ENCODE measurements around the gene PEX11B.
A peak's percentile ranks its signal among the peaks of the same experiment; 100 is the strongest.

PEX11B gene

DNA sequence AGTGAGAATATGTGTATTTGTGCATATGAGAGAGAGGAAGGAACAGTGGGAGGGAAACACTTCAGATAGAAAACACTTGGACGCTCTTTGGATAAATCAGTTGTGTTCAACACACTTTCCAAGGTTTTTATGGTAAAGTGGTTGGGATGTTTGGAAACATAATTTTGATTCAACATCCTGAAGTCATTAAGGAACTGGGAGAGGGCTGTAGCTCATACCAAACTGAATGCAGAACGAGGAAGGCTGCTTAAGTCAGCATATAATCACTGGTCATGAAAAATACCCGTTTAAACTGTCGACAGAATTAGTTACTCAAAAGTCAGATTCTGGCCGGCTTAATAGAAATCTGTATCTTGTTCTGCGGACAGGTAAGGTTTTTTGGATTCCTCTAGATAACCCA is 24.4 kb upstream of the PEX11B start:
- ChIA-PET POLR2A (interaction anchor here (0.6 kb wide), 1 partner anchor 20 kb away, joined by 3 read pairs; no protein-coding TSS in a partner anchor), CTCF (interaction anchor here (1.2 kb wide), 1 partner anchor 51 kb away, joined by 5 read pairs; no protein-coding TSS in a partner anchor)
- no peak overlapping the region for H3K27ac ChIP-seq (ENCODE audit: extremely low read depth, low read depth, low read length)
- TF ChIP-seq SP2 (tag by site-specific recombination; IDR thresholded peaks at IDR 0.05) (no peak), ZNF133 (tag by site-specific recombination; IDR thresholded peaks at IDR 0.05) (no peak), FEZF1 (tag by site-specific recombination; IDR thresholded peaks at IDR 0.05) (no peak), ZNF2 (tag by site-specific recombination; IDR thresholded peaks at IDR 0.05) (no peak), ZNF211 (tag by site-specific recombination; IDR thresholded peaks at IDR 0.05; ENCODE audit: low read depth) (no peak), ZNF561 (tag by site-specific recombination; IDR thresholded peaks at IDR 0.05; ENCODE audit: borderline replicate concordance) (no peak), KLF1 (tag by site-specific recombination; IDR thresholded peaks at IDR 0.05) (no peak), ZNF707 (tag by site-specific recombination; IDR thresholded peaks at IDR 0.05) (no peak), YY2 (tag by site-specific recombination; IDR thresholded peaks at IDR 0.05) (no peak), ZNF132 (tag by site-specific recombination; IDR thresholded peaks at IDR 0.05; ENCODE audit: borderline replicate concordance) (no peak)
- TF ChIP-seq, protein P1, sequence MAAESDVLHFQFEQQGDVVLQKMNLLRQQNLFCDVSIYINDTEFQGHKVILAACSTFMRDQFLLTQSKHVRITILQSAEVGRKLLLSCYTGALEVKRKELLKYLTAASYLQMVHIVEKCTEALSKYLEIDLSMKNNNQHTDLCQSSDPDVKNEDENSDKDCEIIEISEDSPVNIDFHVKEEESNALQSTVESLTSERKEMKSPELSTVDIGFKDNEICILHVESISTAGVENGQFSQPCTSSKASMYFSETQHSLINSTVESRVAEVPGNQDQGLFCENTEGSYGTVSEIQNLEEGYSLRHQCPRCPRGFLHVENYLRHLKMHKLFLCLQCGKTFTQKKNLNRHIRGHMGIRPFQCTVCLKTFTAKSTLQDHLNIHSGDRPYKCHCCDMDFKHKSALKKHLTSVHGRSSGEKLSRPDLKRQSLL (tag by site-specific recombination; IDR thresholded peaks at IDR 0.05), result no peak
- TF ChIP-seq, protein P2, sequence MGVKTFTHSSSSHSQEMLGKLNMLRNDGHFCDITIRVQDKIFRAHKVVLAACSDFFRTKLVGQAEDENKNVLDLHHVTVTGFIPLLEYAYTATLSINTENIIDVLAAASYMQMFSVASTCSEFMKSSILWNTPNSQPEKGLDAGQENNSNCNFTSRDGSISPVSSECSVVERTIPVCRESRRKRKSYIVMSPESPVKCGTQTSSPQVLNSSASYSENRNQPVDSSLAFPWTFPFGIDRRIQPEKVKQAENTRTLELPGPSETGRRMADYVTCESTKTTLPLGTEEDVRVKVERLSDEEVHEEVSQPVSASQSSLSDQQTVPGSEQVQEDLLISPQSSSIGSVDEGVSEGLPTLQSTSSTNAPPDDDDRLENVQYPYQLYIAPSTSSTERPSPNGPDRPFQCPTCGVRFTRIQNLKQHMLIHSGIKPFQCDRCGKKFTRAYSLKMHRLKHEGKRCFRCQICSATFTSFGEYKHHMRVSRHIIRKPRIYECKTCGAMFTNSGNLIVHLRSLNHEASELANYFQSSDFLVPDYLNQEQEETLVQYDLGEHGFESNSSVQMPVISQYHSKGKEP (tag by site-specific recombination; IDR thresholded peaks at IDR 0.05), result no peak
- TF ChIP-seq, protein P3, sequence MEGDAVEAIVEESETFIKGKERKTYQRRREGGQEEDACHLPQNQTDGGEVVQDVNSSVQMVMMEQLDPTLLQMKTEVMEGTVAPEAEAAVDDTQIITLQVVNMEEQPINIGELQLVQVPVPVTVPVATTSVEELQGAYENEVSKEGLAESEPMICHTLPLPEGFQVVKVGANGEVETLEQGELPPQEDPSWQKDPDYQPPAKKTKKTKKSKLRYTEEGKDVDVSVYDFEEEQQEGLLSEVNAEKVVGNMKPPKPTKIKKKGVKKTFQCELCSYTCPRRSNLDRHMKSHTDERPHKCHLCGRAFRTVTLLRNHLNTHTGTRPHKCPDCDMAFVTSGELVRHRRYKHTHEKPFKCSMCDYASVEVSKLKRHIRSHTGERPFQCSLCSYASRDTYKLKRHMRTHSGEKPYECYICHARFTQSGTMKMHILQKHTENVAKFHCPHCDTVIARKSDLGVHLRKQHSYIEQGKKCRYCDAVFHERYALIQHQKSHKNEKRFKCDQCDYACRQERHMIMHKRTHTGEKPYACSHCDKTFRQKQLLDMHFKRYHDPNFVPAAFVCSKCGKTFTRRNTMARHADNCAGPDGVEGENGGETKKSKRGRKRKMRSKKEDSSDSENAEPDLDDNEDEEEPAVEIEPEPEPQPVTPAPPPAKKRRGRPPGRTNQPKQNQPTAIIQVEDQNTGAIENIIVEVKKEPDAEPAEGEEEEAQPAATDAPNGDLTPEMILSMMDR (tag by site-specific recombination; IDR thresholded peaks at IDR 0.05), result no peak
- H3K36me3 ChIP-seq (ENCODE audit: control insufficient read depth in 2 of 2, insufficient read depth in 1 of 2, low read length in 2 of 2), result peaks cover 0 to 14% of the 10 kb centered on the region in 2 experiments; a peak in 2 of 3 replicates
- no peaks in the 10 kb centered on the region for H3K9me3 ChIP-seq (ENCODE audit: control insufficient read depth, insufficient read depth, low read depth, low read length)
- no peak overlapping the region for H3K4me3 ChIP-seq (ENCODE audit: low read depth, low read length)
- no peaks in the 10 kb centered on the region for H3K4me1 ChIP-seq (ENCODE audit: control insufficient read depth, insufficient read depth, low read length)

DNA sequence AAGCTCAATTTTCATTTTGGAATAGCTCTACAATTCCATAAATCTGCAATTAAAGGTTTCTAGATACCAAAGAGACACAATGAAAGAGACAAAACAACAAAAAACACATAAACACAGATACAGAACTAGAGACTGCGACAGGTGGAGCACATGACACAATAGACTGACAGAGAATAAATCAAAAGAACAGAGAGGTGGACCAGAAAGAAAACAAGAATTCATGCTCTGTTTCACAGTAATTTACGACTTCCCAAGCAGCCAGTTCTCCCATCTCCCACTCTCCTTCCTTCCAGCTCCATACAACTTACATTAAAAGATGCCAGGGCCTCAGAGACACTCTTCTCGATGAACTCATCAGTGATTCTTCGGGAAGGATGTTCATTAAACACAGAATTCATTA is 23.9 kb upstream of the PEX11B start:
- H3K4me1 ChIP-seq (ENCODE audit: control insufficient read depth, insufficient read depth, low read length), result no peaks in the 10 kb centered on the region
- H3K36me3 ChIP-seq (ENCODE audit: control insufficient read depth in 2 of 2, insufficient read depth in 1 of 2, low read length in 2 of 2), result peaks cover 0 to 10% of the 10 kb centered on the region in 2 experiments; a peak in 2 of 3 replicates
- ChIA-PET POLR2A (interaction anchor here (0.6 to 2.5 kb wide), 2 partner anchors 15 to 20 kb away, joined by 3 to 9 read pairs; partner anchors contain the start of gene RBM8A), CTCF (interaction anchor here (1.2 kb wide), 1 partner anchor 50 kb away, joined by 5 read pairs; no protein-coding TSS in a partner anchor)
- H3K27ac ChIP-seq (ENCODE audit: extremely low read depth, low read depth, low read length), result no peak overlapping the region
- no peaks in the 10 kb centered on the region for H3K9me3 ChIP-seq (ENCODE audit: control insufficient read depth, insufficient read depth, low read depth, low read length)
- H3K4me3 ChIP-seq (ENCODE audit: low read depth, low read length), result no peak overlapping the region
- TF ChIP-seq SP2 (tag by site-specific recombination; IDR thresholded peaks at IDR 0.05), result 0 out of 2 replicates have a peak, but pooled peaks have one; percentile 17
- no peak for TF ChIP-seq ZNF747 (tag by site-specific recombination; IDR thresholded peaks at IDR 0.05)
- TF ChIP-seq SCRT2 (tag by site-specific recombination; IDR thresholded peaks at IDR 0.05), result peak; percentile 94
- TF ChIP-seq, protein P4, sequence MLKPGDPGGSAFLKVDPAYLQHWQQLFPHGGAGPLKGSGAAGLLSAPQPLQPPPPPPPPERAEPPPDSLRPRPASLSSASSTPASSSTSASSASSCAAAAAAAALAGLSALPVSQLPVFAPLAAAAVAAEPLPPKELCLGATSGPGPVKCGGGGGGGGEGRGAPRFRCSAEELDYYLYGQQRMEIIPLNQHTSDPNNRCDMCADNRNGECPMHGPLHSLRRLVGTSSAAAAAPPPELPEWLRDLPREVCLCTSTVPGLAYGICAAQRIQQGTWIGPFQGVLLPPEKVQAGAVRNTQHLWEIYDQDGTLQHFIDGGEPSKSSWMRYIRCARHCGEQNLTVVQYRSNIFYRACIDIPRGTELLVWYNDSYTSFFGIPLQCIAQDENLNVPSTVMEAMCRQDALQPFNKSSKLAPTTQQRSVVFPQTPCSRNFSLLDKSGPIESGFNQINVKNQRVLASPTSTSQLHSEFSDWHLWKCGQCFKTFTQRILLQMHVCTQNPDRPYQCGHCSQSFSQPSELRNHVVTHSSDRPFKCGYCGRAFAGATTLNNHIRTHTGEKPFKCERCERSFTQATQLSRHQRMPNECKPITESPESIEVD (tag by site-specific recombination; IDR thresholded peaks at IDR 0.05), result peak; percentile 67
- no peak for TF ChIP-seq ZNF843 (tag by site-specific recombination; IDR thresholded peaks at IDR 0.05)
- no peak for TF ChIP-seq ZNF16 (tag by site-specific recombination; IDR thresholded peaks at IDR 0.05; ENCODE audit: low read depth)
- no peak for TF ChIP-seq TCF7L2 (IDR thresholded peaks at IDR 0.05; ENCODE audit: borderline replicate concordance, low read depth, low read length)
- no peak for TF ChIP-seq ZNF223 (tag by site-specific recombination; IDR thresholded peaks at IDR 0.05)
- peak; percentile 50; the same call in 1 of the 2 replicates for TF ChIP-seq TRIM28 (IDR thresholded peaks at IDR 0.05; ENCODE audit: borderline replicate concordance, low read length)
- peak; percentile 60 for TF ChIP-seq PRDM1 (tag by site-specific recombination; IDR thresholded peaks at IDR 0.05)
- no peak for TF ChIP-seq ZNF214 (tag by site-specific recombination; IDR thresholded peaks at IDR 0.05; ENCODE audit: borderline replicate concordance)
- no peak for TF ChIP-seq MEIS1 (CRISPR knock-in tag; IDR thresholded peaks at IDR 0.05; ENCODE audit: borderline replicate concordance)
- peak; percentile 70 for TF ChIP-seq SP7 (tag by site-specific recombination; IDR thresholded peaks at IDR 0.05)
- 0 out of 2 replicates have a peak, but pooled peaks have one; percentile 29 for TF ChIP-seq ZNF792 (tag by site-specific recombination; IDR thresholded peaks at IDR 0.05)
- TF ChIP-seq, protein P5, sequence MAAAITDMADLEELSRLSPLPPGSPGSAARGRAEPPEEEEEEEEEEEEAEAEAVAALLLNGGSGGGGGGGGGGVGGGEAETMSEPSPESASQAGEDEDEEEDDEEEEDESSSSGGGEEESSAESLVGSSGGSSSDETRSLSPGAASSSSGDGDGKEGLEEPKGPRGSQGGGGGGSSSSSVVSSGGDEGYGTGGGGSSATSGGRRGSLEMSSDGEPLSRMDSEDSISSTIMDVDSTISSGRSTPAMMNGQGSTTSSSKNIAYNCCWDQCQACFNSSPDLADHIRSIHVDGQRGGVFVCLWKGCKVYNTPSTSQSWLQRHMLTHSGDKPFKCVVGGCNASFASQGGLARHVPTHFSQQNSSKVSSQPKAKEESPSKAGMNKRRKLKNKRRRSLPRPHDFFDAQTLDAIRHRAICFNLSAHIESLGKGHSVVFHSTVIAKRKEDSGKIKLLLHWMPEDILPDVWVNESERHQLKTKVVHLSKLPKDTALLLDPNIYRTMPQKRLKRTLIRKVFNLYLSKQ (tag by site-specific recombination; IDR thresholded peaks at IDR 0.05; ENCODE audit: borderline replicate concordance), result no peak
- TF ChIP-seq ZNF677 (tag by site-specific recombination; IDR thresholded peaks at IDR 0.05), result no peak
- no peak for TF ChIP-seq ZNF658 (tag by site-specific recombination; IDR thresholded peaks at IDR 0.05)

Data from HEK293 (cell line).